Measurements from ENCODE around the gene AUTS2.

DNA sequence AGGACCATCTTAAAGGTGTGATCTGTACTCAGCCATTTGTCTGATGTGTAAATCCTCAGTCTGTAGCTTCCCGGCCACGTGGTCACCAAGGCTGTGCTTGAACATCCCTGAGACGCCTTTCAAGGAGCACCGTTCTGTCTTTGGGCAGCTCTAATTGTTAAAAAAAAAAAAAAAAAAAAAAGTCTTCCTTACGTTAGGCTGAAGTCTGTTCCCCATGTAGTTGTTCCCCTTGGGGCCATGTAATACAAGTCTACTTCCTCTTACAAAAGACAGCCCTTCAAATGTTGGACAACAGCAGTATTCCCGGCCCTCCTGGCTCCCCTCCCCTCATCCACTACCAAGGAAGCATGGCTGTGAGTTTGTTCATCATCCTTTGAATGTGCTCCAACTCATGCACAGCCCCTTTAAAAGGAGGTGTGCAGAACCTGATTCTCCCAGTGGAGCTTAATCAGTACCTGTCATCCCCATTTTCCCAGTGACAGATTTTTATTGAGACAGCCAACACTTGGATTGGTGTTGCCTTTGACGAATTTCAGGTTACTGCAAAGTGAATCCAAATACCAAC, 1141.5 kb downstream of the AUTS2 start:
- TF ChIP-seq, protein P1, sequence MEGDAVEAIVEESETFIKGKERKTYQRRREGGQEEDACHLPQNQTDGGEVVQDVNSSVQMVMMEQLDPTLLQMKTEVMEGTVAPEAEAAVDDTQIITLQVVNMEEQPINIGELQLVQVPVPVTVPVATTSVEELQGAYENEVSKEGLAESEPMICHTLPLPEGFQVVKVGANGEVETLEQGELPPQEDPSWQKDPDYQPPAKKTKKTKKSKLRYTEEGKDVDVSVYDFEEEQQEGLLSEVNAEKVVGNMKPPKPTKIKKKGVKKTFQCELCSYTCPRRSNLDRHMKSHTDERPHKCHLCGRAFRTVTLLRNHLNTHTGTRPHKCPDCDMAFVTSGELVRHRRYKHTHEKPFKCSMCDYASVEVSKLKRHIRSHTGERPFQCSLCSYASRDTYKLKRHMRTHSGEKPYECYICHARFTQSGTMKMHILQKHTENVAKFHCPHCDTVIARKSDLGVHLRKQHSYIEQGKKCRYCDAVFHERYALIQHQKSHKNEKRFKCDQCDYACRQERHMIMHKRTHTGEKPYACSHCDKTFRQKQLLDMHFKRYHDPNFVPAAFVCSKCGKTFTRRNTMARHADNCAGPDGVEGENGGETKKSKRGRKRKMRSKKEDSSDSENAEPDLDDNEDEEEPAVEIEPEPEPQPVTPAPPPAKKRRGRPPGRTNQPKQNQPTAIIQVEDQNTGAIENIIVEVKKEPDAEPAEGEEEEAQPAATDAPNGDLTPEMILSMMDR (conservative IDR thresholded peaks at IDR 0.05; ENCODE audit: low read depth, low read length) = no peak
- TF ChIP-seq EZH2 (IDR thresholded peaks at IDR 0.05; ENCODE audit: borderline replicate concordance, low read depth, low read length, poor library complexity, severe bottlenecking) = no peak

All from A673 (cell line).